H1 (cell line): Measurements from ENCODE around the gene UNC80. TPM values are rescaled to one million over a fixed set of nuclear protein-coding genes. Genes with fewer than 3 reads are reported as not detected.

Experiments used
- ASH2L ChIP-seq: fragments of 200-600, 300-600 bp; sonication (generic); IDR thresholded peaks from one replicate; pipeline ENCODE4 v1.7.1; 2017; ENCODE audit warnings: low read length
- CREB1 ChIP-seq: IDR thresholded peaks from 2 replicates; pipeline ENCODE4 v1.6.1; 2012; ENCODE audit warnings: inconsistent platforms
- CTBP2 ChIP-seq: IDR thresholded peaks from 2 replicates; pipeline ENCODE4 v1.7.0; 2011; ENCODE audit warnings: borderline replicate concordance, mild to moderate bottlenecking, moderate library complexity, mixed read lengths, low read length; ENCODE audit not compliant: insufficient read depth, insufficient read length
- CTCF ChIP-seq, 3 experiments: IDR thresholded peaks; 1 replicate in 2 of 3; 2 replicates in 1 of 3; pipeline versions ENCODE4 v1.5.1 to v1.6.1; 2011; ENCODE audit warnings: low read length in 3 of 3, mild to moderate bottlenecking in 3 of 3, inconsistent platforms in 2 of 3, low read depth in 1 of 3, moderate library complexity in 1 of 3; ENCODE audit not compliant: insufficient read depth in 1 of 3; ENCODE audit errors: control extremely low read depth in 1 of 3
- EGR1 ChIP-seq: IDR thresholded peaks from 2 replicates; pipeline ENCODE4 v1.6.1; 2011; ENCODE audit warnings: low read depth, low read length, borderline replicate concordance
- GABPA ChIP-seq: IDR thresholded peaks from 2 replicates; pipeline ENCODE4 v1.6.1; 2011; ENCODE audit warnings: mild to moderate bottlenecking, low read length, moderate library complexity, borderline replicate concordance; ENCODE audit not compliant: insufficient read depth
- HDAC2 ChIP-seq, 2 experiments: fragments of 300-600 bp in 1 of 2; sonication (generic) in 1 of 2; IDR thresholded peaks; 2 replicates each; pipeline ENCODE4 v1.6.1; 2011 to 2012; ENCODE audit warnings: low read depth in 2 of 2, low read length in 2 of 2, mild to moderate bottlenecking in 2 of 2, moderate library complexity in 2 of 2, borderline replicate concordance in 1 of 2, inconsistent platforms in 1 of 2
- JUND ChIP-seq: IDR thresholded peaks from 2 replicates; pipeline ENCODE4 v1.6.1; 2011; ENCODE audit warnings: mild to moderate bottlenecking, improper control_type of control experiment, low read length
- POLR2A ChIP-seq, 2 experiments: IDR thresholded peaks; 1 replicate in 1 of 2; 2 replicates in 1 of 2; pipeline ENCODE4 v1.6.1; 2011; ENCODE audit warnings: low read depth in 2 of 2, low read length in 2 of 2, mild to moderate bottlenecking in 2 of 2; ENCODE audit errors: control extremely low read depth in 1 of 2
- SAP30 ChIP-seq: fragments of 300-600 bp; sonication (generic); IDR thresholded peaks from 2 replicates; pipeline ENCODE4 v1.7.1; 2012; ENCODE audit warnings: low read length, moderate library complexity, mild to moderate bottlenecking, inconsistent platforms; ENCODE audit not compliant: insufficient read depth, insufficient replicate concordance
- SIRT6 ChIP-seq: IDR thresholded peaks from one replicate; pipeline ENCODE4 v1.7.1; 2012; ENCODE audit warnings: low read length, inconsistent platforms
- polyA plus RNA-seq, 7 experiments: library from polyadenylated mRNA; depleted of rRNA in 3 of 7; stranded (reverse) in 5 of 7; unstranded in 2 of 7; fragments of >200 nt in 5 of 7; fragments of 200-250 nt in 2 of 7; gene quantifications; 1 replicate in 5 of 7; 2 replicates in 1 of 7; 4 replicates in 1 of 7; pipeline versions ENCODE4 v1.2.1 to v1.2.3, GENCODE V29; 2011 to 2013; ENCODE audit warnings: missing spikeins in 2 of 7, mixed read lengths in 2 of 7
- total RNA-seq: library from RNA; stranded (reverse); fragmentation: NEBNext Ultra II Directional; extraction: Animal tissue kit (Norgen Biotek cat#: 25700); gene quantifications from 2 replicates; pipeline ENCODE4 v1.2.1, GENCODE V29; 2021

Gene UNC80
- total and polyA plus RNA-seq, 2 of the 8 experiments (the other 6 are each of a cell fraction or from before 2014, with no cell fraction given), result 0.53 to 0.56 TPM

GRCh38 chr2:209817844-209818271, 46.2 kb downstream of the UNC80 start (continued):
- TF ChIP-seq CREB1 (no peak), JUND (no peak), SAP30 (no peak), SIRT6 (no peak), CTCF (IDR thresholded peaks at IDR 0.05; ENCODE audit: control extremely low read depth in 1 of 3, insufficient read depth in 1 of 3, low read depth in 1 of 3, low read length in 3 of 3) (no peak), HDAC2 (IDR thresholded peaks at IDR 0.05; ENCODE audit: borderline replicate concordance in 1 of 2, low read depth in 2 of 2, low read length in 2 of 2) (no peak; a peak in 1 of 4 replicates), GABPA (no peak), ASH2L (peak; percentile 42), EGR1 (no peak), POLR2A (IDR thresholded peaks at IDR 0.05; ENCODE audit: control extremely low read depth in 1 of 2, low read depth in 2 of 2, low read length in 2 of 2) (0 out of 3 replicates have a peak, but pooled peaks of 1 of the 2 experiments have one; percentile 11), CTBP2 (no peak)
